Right lobe of liver (tissue), 4 donors: ENCODE results near the gene ASCL3.

ENCODE experiments used
- CTCF ChIP-seq, 4 donors: fragments of 200-600 bp in 3 of 4; fragments of 450-650 bp in 1 of 4; IDR thresholded peaks; one replicate each; pipeline versions ENCODE4 v1.5.1 to v1.8.0; 2016 to 2022; ENCODE audit warnings: antibody characterized with exemption in 4 of 4, mild to moderate bottlenecking in 2 of 4
- POLR2A ChIP-seq: fragments of 450-650 bp; IDR thresholded peaks from one replicate; pipeline ENCODE4 v1.6.1; 2017; ENCODE audit warnings: antibody characterized with exemption, mild to moderate bottlenecking
- donor health status: DM: no; HTN: no; CAD: no.
- donor health status: DM: no; HTN: no; CAD: no.
- donor health status: DM: no; HTN: yes; CAD: no.

GRCh38 chr11:8937659-8938058 lies 5.2 kb downstream of the ASCL3 start:
- TF ChIP-seq CTCF (IDR thresholded peaks at IDR 0.05) (no peak), POLR2A (no peak)
